Adrenal gland (tissue), 5 donors: ENCODE measurements around the gene ZBTB3.

Experiments used
- POLR2A ChIP-seq, 2 donors: fragments of 450-650 bp; IDR thresholded peaks; one replicate each; pipeline ENCODE4 v1.6.1; 2017; ENCODE audit warnings: antibody characterized with exemption in 2 of 2, mild to moderate bottlenecking in 2 of 2, moderate library complexity in 1 of 2
- TF ChIP-seq, protein P1 (sequence below), 6 experiments: fragments of 450-650 bp in 4 of 6; fragments of 200-600 bp in 2 of 6; sonication (generic) in 1 of 6; IDR thresholded peaks; 1 replicate in 5 of 6; 2 replicates in 1 of 6; pipeline versions ENCODE4 v1.5.1 to v1.8.0; 2016 to 2021; ENCODE audit warnings: antibody characterized with exemption in 6 of 6, mild to moderate bottlenecking in 2 of 6, moderate library complexity in 1 of 6
- donor health status: DM: no; HTN: no; CAD: no.

DNA sequence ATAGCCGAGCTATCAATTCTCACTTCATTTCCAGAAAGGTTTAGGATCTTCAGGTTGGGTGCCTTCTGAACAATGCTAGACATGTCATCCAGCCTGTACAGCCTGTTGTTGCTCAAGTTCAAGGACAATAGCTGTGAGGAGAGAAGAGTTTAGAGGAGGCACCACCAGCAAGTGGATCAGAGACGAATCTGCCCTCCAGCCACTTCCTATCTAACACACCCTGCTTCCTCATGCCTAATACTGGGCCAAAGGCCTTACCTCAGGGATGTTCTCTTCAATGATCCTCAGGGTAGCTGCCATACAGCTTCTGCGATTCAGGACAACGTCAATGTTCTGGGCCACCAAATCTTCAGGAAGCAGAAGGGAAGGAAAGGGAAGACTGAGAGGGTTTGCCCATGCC lies 47.1 kb upstream of the ZBTB3 start:
- TF ChIP-seq, protein P1, sequence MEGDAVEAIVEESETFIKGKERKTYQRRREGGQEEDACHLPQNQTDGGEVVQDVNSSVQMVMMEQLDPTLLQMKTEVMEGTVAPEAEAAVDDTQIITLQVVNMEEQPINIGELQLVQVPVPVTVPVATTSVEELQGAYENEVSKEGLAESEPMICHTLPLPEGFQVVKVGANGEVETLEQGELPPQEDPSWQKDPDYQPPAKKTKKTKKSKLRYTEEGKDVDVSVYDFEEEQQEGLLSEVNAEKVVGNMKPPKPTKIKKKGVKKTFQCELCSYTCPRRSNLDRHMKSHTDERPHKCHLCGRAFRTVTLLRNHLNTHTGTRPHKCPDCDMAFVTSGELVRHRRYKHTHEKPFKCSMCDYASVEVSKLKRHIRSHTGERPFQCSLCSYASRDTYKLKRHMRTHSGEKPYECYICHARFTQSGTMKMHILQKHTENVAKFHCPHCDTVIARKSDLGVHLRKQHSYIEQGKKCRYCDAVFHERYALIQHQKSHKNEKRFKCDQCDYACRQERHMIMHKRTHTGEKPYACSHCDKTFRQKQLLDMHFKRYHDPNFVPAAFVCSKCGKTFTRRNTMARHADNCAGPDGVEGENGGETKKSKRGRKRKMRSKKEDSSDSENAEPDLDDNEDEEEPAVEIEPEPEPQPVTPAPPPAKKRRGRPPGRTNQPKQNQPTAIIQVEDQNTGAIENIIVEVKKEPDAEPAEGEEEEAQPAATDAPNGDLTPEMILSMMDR (IDR thresholded peaks at IDR 0.05) = no peak
- TF ChIP-seq POLR2A (IDR thresholded peaks at IDR 0.05) = no peak
